OCI-LY7 (cell line): Measurements from ENCODE around the gene ZDHHC22.

ENCODE experiments used
- EZH2phosphoT487 ChIP-seq: fragments of 200-600 bp; sonication (generic); IDR thresholded peaks from 2 replicates; pipeline ENCODE4 v1.6.1; 2018; ENCODE audit warnings: low read depth, borderline replicate concordance, mild to moderate bottlenecking, mixed run types, antibody characterized with exemption, low read length, moderate library complexity, mixed read lengths
- TF ChIP-seq, protein P1 (sequence below): fragments of 200-600 bp; sonication (generic); conservative IDR thresholded peaks from 2 replicates; pipeline ENCODE4 v1.5.1; 2014; ENCODE audit warnings: mild to moderate bottlenecking, antibody characterized with exemption, low read length, moderate library complexity, mixed read lengths

DNA sequence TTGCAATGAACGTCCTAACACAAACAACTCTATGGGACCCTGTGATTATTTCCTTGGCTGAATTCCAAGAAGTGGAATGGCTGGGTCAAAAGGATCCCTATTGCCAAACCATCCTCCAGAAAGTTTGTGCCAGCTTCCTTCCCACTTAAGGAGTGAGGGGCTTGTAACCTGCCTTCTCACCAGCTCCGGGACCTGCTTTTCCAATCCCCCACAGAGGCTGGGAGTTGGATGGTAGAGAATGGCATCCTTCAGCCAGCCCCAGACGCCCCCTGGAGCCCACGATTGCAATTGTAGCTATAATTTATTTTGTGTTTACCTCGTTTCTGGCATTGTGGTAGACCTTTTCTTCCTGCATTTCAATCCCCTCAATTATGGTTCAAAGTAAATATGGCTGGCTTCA, 9.7 kb upstream of the ZDHHC22 start:
- TF ChIP-seq, protein P1, sequence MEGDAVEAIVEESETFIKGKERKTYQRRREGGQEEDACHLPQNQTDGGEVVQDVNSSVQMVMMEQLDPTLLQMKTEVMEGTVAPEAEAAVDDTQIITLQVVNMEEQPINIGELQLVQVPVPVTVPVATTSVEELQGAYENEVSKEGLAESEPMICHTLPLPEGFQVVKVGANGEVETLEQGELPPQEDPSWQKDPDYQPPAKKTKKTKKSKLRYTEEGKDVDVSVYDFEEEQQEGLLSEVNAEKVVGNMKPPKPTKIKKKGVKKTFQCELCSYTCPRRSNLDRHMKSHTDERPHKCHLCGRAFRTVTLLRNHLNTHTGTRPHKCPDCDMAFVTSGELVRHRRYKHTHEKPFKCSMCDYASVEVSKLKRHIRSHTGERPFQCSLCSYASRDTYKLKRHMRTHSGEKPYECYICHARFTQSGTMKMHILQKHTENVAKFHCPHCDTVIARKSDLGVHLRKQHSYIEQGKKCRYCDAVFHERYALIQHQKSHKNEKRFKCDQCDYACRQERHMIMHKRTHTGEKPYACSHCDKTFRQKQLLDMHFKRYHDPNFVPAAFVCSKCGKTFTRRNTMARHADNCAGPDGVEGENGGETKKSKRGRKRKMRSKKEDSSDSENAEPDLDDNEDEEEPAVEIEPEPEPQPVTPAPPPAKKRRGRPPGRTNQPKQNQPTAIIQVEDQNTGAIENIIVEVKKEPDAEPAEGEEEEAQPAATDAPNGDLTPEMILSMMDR, result peak; percentile 90
- no peak for TF ChIP-seq EZH2phosphoT487
